ENCODE measurements around the gene ZBTB20. TPM values are rescaled to one million over a fixed set of nuclear protein-coding genes. Genes with fewer than 3 reads are reported as not detected.

The ZBTB20 gene
- polyA plus RNA-seq, 1 of the 3 experiments (the other 2 are of a cell fraction) = 0.43 TPM

DNA sequence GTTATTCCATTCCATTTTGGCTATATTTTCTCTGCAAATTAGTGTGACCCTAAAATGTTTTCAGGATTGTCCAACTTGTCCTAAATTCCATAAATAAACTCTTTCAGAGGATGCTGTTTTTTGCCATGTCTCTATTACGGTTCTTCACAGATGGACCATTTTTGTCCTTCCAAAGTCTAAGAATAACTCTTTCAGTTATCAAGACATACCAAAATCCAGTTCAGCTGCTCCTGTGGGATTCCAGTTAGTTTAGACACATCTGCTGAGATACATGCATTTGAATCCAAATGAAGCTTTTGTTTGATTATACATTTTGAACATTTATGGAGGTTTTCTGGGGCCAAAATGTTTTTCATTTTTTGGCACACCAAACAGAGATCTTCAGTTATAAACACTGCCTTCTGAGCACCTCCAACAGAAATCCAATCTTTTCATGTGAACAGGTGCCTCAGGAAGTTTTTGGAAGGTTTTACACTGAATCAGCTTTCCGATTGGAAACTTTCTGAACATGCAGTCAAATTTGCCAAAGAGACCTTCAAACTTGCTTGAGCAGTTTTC lies 772.6 kb downstream of the ZBTB20 start:
- Histone ChIP-seq H3K27ac (ENCODE audit: low read depth in 2 of 2, low read length in 1 of 2) (no peak overlapping the region), H3K79me2 (ENCODE audit: insufficient read depth) (no peaks in the 10 kb centered on the region), H2AFZ (ENCODE audit: low read depth) (no peak overlapping the region), H3F3A (replicated peaks; ENCODE audit: insufficient read depth) (no peaks in the 10 kb centered on the region), H3K9me2 (no peaks in the 10 kb centered on the region), H3K4me3 (ENCODE audit: low read depth in 2 of 2, low read length in 1 of 2) (no peak overlapping the region), H3K4me1 (ENCODE audit: control insufficient read depth in 1 of 2, insufficient read depth in 2 of 2, low read depth in 1 of 2, low read length in 1 of 2) (peaks cover 0 to 6% of the 10 kb centered on the region in 2 experiments; a peak in 2 of 4 replicates), H3K27me3 (ENCODE audit: insufficient read depth) (no peaks in the 10 kb centered on the region), H3K4me2 (no peak overlapping the region), H3K9me3 (no peaks in the 10 kb centered on the region), H3K9ac (no peak overlapping the region), H3K36me3 (replicated peaks in 1 of 2; ENCODE audit: control insufficient read depth in 1 of 2, insufficient read depth in 2 of 2, low read length in 1 of 2) (peaks cover 3 to 11% of the 10 kb centered on the region in 2 experiments), H4K20me1 (ENCODE audit: insufficient read depth) (no peaks in the 10 kb centered on the region)
- ChIA-PET POLR2A (no interaction called here), CTCF (interaction anchor here (1.5 to 4.4 kb wide), 2 partner anchors 9 to 44 kb away, joined by 4 to 23 read pairs; no protein-coding TSS in a partner anchor)
- TF ChIP-seq TEAD4 (IDR thresholded peaks at IDR 0.05; ENCODE audit: borderline replicate concordance, insufficient read depth) = no peak
- TF ChIP-seq RXRA (IDR thresholded peaks at IDR 0.05; ENCODE audit: borderline replicate concordance, low read depth) = no peak
- TF ChIP-seq EP300 (IDR thresholded peaks at IDR 0.05; ENCODE audit: borderline replicate concordance in 1 of 2, low read depth in 1 of 2, low read length in 1 of 2) = no peak
- TF ChIP-seq, protein P1, sequence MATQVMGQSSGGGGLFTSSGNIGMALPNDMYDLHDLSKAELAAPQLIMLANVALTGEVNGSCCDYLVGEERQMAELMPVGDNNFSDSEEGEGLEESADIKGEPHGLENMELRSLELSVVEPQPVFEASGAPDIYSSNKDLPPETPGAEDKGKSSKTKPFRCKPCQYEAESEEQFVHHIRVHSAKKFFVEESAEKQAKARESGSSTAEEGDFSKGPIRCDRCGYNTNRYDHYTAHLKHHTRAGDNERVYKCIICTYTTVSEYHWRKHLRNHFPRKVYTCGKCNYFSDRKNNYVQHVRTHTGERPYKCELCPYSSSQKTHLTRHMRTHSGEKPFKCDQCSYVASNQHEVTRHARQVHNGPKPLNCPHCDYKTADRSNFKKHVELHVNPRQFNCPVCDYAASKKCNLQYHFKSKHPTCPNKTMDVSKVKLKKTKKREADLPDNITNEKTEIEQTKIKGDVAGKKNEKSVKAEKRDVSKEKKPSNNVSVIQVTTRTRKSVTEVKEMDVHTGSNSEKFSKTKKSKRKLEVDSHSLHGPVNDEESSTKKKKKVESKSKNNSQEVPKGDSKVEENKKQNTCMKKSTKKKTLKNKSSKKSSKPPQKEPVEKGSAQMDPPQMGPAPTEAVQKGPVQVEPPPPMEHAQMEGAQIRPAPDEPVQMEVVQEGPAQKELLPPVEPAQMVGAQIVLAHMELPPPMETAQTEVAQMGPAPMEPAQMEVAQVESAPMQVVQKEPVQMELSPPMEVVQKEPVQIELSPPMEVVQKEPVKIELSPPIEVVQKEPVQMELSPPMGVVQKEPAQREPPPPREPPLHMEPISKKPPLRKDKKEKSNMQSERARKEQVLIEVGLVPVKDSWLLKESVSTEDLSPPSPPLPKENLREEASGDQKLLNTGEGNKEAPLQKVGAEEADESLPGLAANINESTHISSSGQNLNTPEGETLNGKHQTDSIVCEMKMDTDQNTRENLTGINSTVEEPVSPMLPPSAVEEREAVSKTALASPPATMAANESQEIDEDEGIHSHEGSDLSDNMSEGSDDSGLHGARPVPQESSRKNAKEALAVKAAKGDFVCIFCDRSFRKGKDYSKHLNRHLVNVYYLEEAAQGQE (IDR thresholded peaks at IDR 0.05; ENCODE audit: low read depth, low read length) = no peak
- TF ChIP-seq POLR2AphosphoS5 (IDR thresholded peaks at IDR 0.05; ENCODE audit: low read depth, low read length) = no peak
- TF ChIP-seq, protein P2, sequence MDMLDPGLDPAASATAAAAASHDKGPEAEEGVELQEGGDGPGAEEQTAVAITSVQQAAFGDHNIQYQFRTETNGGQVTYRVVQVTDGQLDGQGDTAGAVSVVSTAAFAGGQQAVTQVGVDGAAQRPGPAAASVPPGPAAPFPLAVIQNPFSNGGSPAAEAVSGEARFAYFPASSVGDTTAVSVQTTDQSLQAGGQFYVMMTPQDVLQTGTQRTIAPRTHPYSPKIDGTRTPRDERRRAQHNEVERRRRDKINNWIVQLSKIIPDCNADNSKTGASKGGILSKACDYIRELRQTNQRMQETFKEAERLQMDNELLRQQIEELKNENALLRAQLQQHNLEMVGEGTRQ (IDR thresholded peaks at IDR 0.05; ENCODE audit: borderline replicate concordance, low read depth, low read length) = no peak
- DNase-seq = no peak
- 83% methylated on average over 2 of the region's 2 CpGs for WGBS (ENCODE audit: low lambda C conversion rate)

DNA sequence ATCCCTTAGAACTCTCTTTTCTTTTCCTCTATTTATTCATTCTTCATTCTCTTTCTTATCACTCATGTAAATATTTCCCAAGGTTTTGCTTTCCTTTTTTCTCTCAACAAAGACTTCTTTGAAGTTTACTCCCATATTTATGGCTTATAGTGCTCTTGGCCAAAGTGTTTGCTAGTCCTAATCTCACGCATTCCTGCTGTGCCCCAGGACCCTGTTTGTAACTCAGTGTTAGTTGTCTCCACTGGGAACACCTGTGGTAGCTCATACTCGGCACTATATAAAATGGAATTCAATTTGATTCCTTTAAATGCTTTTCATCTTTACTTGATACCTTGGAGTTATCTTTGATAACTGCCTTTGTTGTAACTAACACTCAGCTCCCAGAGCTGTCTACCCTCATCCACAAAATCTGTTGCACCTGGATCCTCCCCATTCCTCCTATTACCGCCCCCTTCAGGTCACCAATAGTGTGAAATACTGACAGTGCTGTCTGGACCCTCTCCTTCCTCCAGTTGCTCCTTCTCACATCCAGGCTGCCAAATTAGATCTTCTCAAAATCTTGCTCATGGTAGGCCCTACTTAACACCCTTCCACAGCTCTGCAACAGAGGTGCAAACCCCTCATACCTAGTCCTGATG lies 776.4 kb downstream of the ZBTB20 start:
- Histone ChIP-seq H3K27ac (ENCODE audit: low read depth in 2 of 2, low read length in 1 of 2) (no peak overlapping the region), H3K9me2 (no peaks in the 10 kb centered on the region), H3F3A (replicated peaks; ENCODE audit: insufficient read depth) (no peaks in the 10 kb centered on the region), H3K4me1 (ENCODE audit: control insufficient read depth in 1 of 2, insufficient read depth in 2 of 2, low read depth in 1 of 2, low read length in 1 of 2) (no peaks in the 10 kb centered on the region; a peak in 1 of 4 replicates), H3K9me3 (no peaks in the 10 kb centered on the region), H3K27me3 (ENCODE audit: insufficient read depth) (no peaks in the 10 kb centered on the region), H3K79me2 (ENCODE audit: insufficient read depth) (no peaks in the 10 kb centered on the region), H3K9ac (no peak overlapping the region), H3K4me2 (no peak overlapping the region), H3K36me3 (replicated peaks in 1 of 2; ENCODE audit: control insufficient read depth in 1 of 2, insufficient read depth in 2 of 2, low read length in 1 of 2) (no peaks in the 10 kb centered on the region), H4K20me1 (ENCODE audit: insufficient read depth) (no peaks in the 10 kb centered on the region), H3K4me3 (ENCODE audit: low read depth in 2 of 2, low read length in 1 of 2) (no peak overlapping the region; a peak in 1 of 4 replicates), H2AFZ (ENCODE audit: low read depth) (no peak overlapping the region)
- DNase-seq = no peak
- WGBS (ENCODE audit: low lambda C conversion rate) = 59% methylated on average over 3 of the region's 3 CpGs
- POLR2A ChIA-PET = no interaction called here
- CTCF ChIA-PET = interaction anchor here (1.1 kb wide), 1 partner anchor 13 kb away, joined by 5 read pairs; no protein-coding TSS in a partner anchor
- TF ChIP-seq FOSL2 (IDR thresholded peaks at IDR 0.05; ENCODE audit: borderline replicate concordance, low read depth) = no peak
- TF ChIP-seq NFIC (IDR thresholded peaks at IDR 0.05; ENCODE audit: borderline replicate concordance) = no peak
- TF ChIP-seq JUND (IDR thresholded peaks at IDR 0.05) = no peak
- TF ChIP-seq, protein P1 (IDR thresholded peaks at IDR 0.05; ENCODE audit: low read depth, low read length) = no peak
- no peak for TF ChIP-seq NRF1 (IDR thresholded peaks at IDR 0.05; ENCODE audit: low read depth, low read length)
- TF ChIP-seq RCOR1 (IDR thresholded peaks at IDR 0.05; ENCODE audit: low read length) = no peak
- no peak for TF ChIP-seq YY1 (IDR thresholded peaks at IDR 0.05; ENCODE audit: low read depth)
- no peak for TF ChIP-seq CHD2 (IDR thresholded peaks at IDR 0.05; ENCODE audit: low read length, partially characterized antibody)
- TF ChIP-seq, protein P3, sequence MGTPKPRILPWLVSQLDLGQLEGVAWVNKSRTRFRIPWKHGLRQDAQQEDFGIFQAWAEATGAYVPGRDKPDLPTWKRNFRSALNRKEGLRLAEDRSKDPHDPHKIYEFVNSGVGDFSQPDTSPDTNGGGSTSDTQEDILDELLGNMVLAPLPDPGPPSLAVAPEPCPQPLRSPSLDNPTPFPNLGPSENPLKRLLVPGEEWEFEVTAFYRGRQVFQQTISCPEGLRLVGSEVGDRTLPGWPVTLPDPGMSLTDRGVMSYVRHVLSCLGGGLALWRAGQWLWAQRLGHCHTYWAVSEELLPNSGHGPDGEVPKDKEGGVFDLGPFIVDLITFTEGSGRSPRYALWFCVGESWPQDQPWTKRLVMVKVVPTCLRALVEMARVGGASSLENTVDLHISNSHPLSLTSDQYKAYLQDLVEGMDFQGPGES (IDR thresholded peaks at IDR 0.05; ENCODE audit: low read depth, low read length) = no peak
- no peak for TF ChIP-seq GATA2 (CRISPR knock-in tag; IDR thresholded peaks at IDR 0.05)
- no peak for TF ChIP-seq RXRA (IDR thresholded peaks at IDR 0.05; ENCODE audit: borderline replicate concordance, low read depth)
- TF ChIP-seq TAF1 (IDR thresholded peaks at IDR 0.05; ENCODE audit: borderline replicate concordance, low read depth, low read length) = no peak

All from SK-N-SH (cell line).